NOMO-1 treated with dmso at 0.1 percent for 144 hours (cell line): Measurements from ENCODE around the gene FOXO3.

ENCODE experiments used
- DNase-seq: peaks from one replicate; lab custom pipeline; 2025; ENCODE audit not compliant: unreplicated experiment; lab: John Stamatoyannopoulos, UW

The FOXO3 gene

DNA sequence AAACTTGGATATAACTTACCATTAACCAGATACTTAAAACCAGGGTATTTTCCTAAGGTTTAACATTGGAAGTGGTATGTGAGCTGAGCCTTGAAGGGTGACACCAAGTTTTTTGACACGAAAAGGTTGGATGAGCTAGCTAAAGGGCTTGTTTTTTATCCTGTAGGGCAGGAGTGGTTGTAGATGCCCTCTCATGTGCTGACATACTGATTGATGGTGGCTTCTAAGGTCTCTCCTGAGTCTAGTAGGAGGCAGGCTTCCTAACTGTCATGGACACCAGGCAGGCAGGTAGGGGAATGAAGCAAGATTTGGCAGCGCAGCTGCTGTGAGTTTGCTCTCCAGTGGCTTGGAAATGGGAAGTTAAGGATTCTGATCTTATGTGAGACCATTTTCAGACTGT is 66.1 kb downstream of the FOXO3 start:
- no peak for DNase-seq

DNA sequence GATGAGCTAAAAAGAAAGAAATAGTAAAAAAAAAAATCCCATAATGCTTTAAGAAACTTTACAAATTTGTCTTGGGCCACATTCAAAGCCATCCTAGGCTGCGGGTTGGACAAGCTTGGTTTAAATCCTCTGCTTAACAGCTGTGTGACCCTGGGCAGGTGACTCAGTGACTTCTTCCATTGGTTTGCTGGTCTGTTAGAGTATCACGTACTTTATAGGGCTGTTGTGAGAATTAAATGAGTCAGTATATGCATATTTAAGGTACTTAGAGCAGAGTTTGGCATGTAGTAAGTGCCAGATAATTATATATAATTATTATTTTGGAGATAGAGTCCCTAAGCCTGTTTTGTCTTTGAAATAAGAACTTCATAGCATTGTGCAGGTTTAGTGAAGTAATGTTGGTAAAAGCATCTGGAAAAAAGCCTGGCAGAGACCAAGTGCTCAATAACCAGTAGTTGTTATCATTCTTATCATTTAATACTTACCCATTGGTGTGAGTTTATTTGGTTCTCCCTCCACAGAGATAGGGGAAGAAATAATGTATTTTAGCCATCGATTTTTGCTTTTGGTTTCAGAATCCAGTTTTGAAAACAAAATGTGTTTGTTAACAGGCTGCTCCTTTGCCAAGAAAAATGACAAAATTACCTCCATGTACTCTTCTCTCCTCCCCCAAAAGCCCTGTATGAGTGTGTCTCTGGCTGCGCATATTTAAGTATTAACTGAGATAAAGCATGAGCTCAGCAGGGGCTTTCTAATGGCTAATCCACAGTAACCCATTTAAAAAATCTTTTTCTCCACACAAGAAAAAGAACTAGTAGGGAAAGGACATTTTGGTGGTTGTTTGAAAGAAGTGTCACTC is 67.2 kb downstream of the FOXO3 start:
- DNase-seq = no peak

DNA sequence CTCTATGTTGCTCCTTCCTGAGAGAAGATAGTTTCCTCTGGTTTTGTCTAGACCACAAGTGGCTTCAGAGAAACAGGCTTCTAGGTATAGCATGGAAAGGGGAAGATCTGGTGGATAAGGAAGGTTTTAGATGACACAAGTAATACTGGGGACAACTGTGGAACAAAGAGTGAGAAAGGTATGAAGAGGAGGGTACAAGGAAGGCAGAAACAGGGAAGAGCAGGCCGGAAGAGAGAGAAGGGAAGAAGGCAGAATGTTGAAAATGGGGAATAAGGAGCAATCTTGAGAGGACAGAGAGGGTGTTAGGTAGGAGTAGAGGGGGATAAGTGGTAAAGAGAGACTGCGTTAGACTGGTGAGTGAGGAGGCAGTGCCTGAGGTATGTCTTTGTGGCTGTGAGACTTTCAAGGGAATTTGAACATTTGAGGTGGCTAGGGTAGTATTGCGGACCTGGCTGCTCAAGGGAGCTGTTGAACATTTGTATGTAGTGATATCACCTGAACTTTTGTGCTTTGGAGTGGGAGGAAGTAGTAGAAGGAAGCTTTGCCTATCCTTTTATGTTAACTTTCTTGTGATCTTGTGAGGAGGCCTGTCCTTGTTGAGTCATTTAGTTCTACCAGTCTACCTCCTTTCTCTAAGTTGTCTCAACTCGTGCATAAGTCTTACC is 69.5 kb downstream of the FOXO3 start:
- DNase-seq = no peak

DNA sequence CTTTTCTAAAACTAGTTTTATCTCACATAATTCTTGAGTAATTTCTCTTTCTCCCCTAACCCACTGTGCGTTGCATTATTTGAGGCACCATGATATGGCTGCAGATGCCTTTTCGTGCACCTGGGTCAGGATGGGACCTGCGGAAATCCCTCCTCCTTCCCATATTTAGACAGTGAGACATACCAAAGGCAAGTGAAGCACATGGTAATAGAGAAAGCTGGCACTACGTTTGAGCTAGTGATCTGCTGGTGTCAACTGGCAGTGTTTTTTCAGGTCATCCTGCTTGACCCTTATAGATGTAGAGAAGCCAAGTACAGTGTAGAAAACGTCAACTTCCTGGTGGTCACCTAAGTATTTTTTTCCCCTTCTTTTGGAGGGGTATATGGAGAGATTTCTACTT is 71.7 kb downstream of the FOXO3 start:
- DNase-seq = no peak

DNA sequence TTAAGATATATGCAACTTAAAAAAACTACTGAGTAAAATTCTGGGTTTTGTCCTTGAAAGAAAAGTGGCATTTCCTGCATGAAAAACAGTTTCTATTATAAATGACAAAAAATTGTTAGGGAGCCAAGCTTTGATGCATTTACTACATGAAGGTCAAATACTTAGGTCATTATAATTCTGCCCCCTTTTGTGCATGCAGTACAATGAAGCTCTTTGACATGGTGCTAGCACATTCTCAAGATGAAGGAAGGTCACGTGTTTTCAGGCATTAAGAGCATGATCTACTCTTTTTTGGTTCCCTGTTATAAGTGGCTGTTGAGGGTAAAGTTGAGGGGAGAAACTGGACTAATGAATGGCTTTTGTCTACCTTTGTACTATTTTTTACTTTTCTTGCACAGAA is 72.7 kb downstream of the FOXO3 start:
- no peak for DNase-seq

DNA sequence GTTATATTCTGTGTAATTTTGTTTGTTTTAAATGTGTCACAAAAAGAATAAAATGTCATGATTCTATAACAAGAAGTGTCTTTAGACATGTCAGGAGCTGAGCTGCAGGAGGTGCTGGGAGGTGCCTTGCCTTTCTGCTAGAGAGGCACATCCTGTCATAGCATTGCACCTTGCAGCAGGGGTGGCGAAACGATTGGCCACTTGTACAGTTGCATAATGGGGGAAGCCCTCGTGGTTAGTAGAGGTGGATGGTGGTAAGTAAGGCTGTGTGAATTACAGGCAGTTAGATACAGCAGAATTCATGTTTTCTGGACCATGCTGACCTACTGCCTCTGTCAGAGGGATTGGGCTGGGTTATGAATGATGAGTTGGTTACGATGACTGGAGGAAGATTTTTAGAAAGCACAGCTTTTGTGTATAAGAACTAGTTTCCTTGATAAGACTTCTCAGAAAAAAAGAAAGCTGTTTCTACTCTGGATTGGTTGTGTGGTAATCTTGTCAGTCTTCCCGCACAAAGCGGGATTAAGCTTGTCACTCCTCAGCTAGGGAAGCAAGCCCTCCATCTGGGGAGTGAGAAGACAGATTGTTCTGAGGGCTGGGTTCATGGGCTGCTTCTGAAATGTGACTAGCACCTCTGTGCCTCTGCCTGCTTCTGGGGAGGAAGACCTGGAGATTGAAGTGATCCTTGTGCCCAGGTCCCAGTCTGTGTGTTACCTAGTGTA is 74.9 kb downstream of the FOXO3 start:
- DNase-seq = peak; percentile 82

DNA sequence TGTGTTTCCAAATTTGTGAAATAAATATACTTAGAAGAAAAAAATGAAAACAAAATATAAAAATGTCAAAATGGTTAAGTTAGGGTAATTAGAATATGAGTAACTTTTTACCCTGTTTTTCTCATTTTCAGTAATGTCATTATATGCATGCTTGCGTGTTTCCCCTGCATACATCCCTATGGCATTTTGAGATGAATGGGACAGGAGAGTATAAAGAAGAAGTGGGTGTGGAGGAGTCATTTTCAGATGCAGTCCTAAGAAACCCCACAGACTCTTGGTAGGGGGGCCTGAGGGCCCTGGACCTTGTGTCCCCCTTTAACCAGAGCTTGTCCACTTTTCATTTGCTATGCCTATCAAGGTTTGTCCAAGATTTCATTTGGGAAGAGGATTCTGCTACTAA is 77.2 kb downstream of the FOXO3 start:
- DNase-seq = no peak

DNA sequence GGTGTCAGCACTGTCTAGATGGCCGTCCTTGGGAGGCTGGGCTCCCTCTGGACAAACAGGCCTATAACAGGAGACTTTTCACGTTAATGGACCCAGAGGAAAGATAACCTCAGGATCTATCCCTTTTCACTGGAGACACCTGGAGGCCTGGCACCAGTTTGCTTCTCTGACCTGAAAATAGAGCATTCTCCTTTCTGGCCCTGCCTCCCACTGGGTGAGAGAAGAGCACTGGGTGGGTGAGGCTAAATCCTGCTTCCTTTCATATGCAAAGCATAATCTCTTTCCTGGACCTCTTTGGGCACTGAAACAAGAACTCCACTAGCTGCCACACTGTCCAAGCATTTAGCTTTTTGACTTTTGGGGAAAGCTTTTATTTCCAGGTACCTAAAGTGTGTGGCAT is 78.3 kb downstream of the FOXO3 start:
- DNase-seq = no peak

DNA sequence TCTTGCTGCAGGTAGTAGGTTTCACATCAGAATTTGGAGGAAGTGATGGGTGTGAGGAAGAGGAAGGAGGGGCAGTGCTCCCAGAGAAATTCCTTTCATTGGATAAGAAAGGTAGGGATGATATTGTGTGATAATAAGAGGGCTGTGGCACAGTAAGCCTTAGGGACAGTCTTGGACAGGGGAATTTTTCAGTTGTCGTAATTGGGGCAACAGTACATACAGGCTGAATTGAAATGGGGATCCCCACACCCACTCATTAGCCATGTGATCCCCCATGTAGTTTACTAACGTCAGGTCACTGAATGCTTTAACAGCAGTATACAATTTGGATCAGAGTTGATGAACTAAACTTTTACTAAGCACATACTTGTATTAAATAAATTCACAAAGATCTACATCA is 79.4 kb downstream of the FOXO3 start:
- no peak for DNase-seq

DNA sequence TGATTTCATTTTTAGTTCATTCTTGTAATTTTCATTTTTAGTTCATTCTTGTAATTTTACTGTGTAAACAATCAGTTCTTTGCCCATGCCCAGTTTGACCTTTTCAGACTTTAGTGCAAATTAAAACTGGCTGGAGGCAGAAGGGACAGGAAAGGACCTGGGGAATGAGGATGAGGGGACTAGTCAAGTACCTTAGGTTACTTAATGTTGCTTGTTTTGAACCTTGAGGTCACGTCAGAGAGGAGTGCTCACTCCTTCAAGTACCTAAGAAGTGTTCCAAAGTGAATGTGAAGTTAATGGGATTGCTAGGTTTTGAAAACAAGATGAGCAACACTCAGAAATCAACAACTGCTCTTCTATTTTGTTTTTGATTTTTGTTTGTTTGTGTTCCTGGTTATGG is 82.5 kb downstream of the FOXO3 start:
- DNase-seq = no peak

DNA sequence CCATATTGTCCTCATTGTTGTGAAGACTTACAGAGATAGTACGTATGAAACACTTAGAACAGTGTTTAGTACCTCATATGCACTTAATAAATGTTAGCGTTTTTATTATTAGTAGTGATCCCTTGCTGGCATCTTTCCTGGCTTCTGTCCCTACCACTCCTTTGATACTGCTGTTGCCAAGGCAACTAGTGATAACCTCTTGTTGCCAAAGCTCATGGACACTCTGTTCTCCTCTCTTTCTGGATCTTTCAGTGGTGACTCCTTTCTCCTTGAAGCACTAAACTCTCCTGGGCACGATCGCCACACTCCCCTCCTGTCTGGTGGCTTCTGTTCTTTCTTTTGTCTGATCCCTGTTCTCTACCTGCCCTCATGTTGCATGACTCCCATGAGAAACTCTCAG is 83.5 kb downstream of the FOXO3 start:
- DNase-seq = no peak

DNA sequence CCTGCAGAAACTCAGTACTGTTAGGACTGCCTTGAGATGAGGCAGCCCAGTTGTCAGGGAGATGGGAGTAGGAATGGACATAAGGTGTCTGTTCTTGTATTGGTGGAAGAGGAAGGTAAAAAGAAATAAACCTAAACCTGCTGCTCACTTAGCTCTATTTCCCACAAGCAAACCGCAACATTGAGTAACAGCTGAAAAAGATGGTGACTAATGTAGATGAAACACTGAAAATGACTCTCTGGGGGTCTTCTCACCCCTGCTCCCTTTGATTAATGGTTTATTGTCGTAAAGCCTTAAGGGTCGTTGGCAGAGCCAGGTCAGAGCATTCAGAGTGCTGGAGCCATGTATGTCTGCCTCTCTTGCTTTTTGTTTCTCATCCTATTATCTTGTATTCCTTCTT is 87.5 kb downstream of the FOXO3 start:
- DNase-seq = peak; percentile 22

DNA sequence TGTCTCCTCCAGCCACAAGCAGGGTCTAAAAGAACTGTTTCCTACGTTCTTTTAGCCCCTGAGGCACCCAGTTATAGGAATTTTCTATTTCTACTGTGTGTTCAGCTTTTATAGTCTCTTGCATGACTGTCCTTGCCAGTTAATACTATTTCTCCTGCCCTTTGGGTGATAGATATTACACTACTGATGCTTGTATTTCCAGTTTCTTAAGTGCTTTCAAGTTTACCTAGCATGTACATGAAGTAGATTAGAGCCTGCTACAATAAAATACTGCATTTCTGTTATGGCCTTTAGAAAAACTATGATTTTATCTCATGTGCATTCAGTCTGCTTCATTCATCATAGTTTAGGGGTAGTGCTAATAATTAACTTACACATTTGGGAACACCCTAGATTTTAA is 89.6 kb downstream of the FOXO3 start:
- no peak for DNase-seq

DNA sequence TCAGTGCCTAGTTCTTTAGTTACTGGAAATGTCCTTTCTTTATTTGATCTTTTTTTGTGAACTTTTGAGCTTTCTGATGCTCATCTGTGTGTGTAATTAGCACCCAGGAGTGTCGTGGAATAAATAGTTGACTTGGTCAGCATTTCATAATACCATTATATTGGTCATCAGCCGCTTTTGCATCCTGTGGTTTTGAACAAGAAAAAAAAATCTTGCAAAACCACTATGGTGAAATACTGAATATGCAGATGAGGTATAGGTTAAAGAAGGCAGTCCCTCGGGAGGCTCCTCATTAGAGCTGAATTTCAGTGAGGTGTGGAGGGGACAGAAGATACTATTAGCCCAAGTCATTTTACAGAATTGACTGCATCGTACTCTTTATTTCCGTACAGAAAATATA is 90.1 kb downstream of the FOXO3 start:
- DNase-seq = peak; percentile 67

DNA sequence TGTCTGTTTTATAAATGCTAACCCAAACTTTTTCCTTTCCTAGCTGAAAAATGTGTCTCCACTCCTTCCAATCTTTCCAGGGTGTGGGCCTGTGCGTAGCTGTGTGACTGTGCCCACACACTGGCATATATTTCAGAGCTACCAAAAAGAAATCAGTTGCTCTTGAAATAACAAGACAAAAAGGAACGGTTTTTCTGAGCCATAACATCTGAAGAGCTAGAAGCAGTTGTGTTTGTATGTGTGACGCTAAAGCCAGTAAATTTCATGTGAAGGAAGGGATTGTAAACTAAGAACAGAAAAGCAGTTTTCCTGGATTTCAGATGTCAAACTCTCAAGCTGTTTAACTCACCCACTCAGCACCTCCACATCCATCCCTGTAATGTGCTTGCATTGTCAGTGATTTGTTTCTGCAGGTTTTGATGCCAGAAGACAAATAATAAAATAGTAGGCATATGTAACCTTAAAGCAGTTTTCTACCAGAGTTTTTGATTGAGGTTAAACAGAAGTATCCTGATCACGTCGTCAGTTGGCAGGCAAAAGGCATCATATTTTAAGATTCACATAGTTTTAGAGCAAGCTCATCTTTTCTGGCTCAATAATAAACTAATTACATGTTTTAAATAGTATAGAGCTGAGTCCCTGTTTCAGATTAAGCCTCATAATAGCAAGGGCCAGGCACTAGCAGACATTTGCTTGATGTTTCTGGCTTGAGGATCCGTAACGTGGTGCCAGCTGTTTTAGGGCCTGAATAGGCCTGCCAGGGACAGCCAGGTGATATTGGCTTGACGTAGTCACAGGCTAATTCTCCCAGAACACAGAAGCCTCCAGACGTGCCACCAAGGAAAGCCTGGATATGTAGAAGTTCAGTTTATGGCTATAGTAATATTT is 90.9 kb downstream of the FOXO3 start:
- no peak for DNase-seq

DNA sequence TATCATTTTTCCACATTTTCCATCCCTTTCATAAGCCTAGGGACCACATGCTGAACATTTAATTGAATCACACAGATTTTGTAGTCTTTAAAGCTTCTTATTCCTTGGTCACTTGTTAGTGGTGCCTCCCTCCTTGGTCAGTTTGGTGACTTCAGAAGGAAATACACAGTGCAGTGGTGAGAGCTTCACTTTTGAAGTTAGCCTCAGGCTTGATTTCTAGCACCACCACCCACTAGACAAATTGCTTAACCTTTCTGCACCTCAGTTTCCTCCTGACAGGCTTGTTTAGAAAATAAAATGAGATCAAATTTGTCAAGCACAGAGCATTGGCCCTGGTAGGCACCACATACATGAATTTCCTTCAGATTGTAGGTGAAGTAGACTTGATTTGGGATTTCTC is 91.7 kb downstream of the FOXO3 start:
- no peak for DNase-seq

DNA sequence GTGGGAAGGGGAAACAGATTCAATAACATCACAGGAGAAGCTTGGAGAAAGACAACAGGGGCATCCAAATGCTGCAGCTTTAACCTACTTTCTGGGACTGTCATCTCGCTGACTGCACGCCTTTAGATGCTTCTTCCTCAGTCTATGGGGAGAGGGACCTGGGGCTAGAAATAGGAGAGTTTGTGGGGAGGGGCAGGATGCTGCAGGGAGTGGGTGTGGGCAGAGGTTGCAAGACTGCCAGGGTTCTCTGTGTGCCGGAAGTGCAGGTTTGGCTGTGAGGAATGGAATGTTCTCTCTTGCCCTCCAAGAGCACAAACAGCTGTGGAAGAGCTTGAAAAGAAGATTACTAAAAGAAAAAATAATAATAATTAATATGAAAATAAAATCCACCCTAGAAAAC is 93.2 kb downstream of the FOXO3 start:
- DNase-seq = no peak

DNA sequence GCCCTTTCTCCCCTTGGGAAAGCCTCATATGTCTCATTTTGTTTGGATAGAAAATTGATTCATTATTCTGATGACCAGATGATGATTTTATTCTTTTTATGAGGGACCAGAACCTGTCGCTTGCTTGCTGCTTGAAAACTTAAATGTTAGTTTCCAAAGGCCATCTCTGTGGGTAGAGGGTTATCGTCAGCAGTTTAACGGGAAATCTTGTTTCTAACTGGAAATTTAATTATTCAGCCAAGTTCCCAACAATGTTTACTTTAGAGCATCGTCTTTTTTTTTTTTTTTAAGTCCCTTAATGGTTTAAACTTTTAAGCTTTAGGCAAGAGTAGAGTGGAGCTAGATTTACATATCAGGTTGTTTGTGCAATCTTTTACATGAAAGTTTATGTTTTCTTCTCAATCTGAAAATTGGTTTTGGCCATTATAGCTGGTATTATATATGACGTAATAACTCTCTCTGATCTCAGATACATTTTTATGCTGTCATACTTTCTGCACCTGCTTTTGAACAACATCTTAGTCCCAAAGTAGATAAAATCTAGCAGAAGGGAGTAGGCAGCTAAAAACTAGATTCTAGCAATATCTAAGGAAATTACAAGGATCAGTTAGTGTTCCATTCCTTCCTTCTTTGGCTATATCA is 93.9 kb downstream of the FOXO3 start:
- DNase-seq = no peak

DNA sequence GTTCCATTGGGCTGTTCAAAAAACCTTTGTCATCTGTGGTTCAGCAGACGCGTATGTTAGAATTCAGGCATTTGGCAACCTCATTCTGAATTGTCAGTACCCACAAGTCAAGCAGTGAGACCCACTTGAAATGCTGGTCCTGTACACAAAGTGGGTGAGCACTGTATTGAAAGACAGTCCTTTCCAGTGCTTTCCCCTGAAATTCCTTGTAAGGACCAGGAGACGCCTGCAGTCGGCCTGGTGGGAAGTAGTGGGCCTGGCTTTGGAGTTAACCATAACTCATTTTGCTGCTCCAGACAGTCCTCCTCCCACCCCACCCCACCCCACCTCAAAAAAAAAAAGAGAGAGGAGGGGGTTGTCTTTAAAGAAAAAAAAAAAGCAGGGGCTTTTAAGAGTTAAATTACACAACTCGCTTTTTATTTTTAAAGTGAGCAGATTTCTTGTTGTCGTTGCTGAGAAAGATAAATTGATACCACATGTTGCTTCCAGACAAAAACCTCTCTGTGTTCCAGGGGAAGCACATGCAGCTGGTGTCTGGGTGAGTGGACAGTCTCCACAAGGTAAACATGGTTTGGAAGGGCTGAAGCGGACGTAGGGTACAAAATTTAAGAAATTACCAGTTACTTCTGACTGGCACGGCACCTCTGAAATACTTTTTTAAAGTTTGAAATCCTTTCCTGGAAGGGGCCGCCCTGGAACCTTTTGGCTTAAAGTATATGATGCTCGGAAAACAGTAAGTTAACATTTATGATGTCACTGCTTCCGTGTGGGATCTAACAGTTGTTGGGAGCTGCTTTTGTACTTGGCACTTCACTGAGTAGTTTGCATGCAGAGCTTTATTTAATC is 95.3 kb downstream of the FOXO3 start:
- DNase-seq = no peak

DNA sequence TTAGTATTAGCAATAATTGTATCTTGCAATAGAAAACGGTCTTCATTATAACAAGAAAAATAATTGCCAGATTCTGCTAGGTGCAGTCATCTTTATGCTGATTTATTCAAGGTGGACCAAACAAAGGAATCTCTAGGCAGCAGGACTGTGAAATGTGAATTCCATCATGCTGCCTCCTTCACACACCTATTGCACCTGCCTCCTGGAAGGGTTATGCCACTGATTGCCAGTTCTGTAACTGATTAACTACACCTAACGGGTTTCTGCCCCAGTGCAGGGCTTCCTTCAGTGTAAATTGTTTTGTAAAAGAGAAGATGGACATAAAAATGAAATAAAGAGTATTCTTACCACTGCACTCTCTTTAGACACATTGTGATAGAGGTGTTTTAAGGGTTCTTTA is 96.1 kb downstream of the FOXO3 start:
- no peak for DNase-seq
